HG03097 (cell line): ENCODE measurements around the gene NUP62.
"Not testable (repeated sequence)": the region's sequence is repeated elsewhere in the genome, so short reads cannot be mapped to it uniquely, and the experiment has no call there.

Experiments used
- ATAC-seq: cut with Tn5 transposase; IDR thresholded peaks from one replicate; pipeline ENCODE4 v1.9.1; 2021; ENCODE audit not compliant: unreplicated experiment, low FRiP score

NUP62 gene

GRCh38 chr19:49927526-49928264 lies 1.6 kb downstream of the NUP62 start:
- no peak for ATAC-seq

- ATAC-seq = no peak
Measured at GRCh38 chr19:49926515-49926914, 2.8 kb downstream of the NUP62 start.

DNA sequence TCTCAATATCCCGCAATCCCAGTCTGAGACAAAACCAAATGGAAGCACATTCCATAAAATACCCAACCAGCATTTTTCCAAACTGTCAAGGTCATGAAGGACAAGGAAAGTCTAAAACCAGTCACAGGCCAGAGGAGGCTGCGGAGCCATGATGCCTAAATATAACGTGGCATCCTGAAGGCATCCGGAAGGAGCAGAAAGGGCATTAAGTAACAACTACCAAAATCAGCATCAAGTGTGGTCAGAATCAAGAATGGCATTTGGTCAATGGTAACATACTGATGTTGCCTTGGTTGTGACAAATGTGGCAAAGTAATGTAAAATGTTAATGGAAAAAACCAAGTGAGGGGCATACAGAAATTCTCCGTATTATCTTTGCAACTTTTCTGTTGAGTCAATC lies 3.8 kb downstream of the NUP62 start:
- ATAC-seq = no peak

- not testable (repeated sequence) for ATAC-seq
Measured at GRCh38 chr19:49924881-49925210, 4.5 kb downstream of the NUP62 start.

- ATAC-seq = no peak
Measured at GRCh38 chr19:49924004-49924880, 5.1 kb downstream of the NUP62 start.

- no peak for ATAC-seq
Measured at GRCh38 chr19:49923055-49924003, 6.0 kb downstream of the NUP62 start.

- no peak for ATAC-seq
Measured at GRCh38 chr19:49921871-49922795, 7.2 kb downstream of the NUP62 start.

DNA sequence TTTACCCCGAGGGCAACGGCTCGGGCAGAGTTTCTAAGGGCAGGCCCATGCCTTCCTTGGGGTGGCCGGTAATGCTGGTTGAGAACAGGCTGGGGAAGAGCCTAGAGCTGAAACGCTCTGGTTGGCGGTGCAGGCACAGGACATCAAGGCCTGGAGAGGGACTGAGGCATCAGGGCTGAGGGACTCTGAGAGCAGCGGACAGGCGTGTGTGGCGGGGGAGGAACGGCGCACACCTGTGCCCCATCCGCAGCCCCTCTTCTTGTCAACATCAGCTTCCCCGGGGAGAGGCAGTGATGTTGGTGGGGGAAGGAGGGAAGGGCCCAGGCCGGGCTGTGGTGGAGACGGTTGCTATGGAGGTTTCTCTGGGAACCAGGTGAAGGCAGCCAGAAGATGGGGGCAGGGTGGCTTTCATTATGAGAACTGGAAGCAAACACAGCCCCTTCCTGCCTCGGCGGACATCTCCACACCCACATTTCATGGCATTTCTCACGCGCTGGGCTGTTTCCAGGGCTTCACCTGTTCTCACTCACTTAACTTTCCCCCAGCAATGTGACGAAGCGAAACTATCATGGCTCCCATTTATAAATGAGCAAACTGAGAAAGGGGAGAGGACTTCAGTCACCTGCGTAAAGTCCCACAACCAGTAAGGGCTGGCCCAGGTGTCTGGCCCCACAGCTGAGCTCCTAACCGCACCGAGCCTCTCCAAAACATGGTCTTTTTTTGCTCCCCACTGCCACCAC lies 8.5 kb downstream of the NUP62 start:
- no peak for ATAC-seq

- no peak for ATAC-seq
Measured at GRCh38 chr19:49918089-49918488, 11.2 kb downstream of the NUP62 start.

- ATAC-seq = no peak
Measured at GRCh38 chr19:49916839-49917733, 12.2 kb downstream of the NUP62 start.

GRCh38 chr19:49915271-49915670 lies 14.0 kb downstream of the NUP62 start:
- no peak for ATAC-seq

DNA sequence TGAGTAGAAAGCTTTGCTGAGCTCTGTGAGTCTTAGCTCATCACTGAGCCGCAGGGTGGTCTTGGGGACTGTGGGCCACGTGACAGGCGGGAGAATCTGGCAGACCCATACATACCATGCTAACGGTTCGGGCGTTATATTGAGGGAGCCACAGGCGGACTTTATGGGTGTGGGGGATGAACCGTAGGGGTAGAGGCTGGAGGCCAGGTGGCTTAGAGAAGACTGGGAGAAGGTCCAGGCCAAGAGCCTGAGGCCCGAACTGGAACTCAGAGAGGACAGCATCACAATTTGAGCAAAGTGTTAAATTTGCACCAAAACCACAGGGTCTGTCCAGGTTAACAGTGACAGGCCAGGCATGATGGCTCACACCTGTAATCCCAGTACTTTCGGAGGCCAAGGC lies 15.6 kb downstream of the NUP62 start:
- ATAC-seq = no peak

DNA sequence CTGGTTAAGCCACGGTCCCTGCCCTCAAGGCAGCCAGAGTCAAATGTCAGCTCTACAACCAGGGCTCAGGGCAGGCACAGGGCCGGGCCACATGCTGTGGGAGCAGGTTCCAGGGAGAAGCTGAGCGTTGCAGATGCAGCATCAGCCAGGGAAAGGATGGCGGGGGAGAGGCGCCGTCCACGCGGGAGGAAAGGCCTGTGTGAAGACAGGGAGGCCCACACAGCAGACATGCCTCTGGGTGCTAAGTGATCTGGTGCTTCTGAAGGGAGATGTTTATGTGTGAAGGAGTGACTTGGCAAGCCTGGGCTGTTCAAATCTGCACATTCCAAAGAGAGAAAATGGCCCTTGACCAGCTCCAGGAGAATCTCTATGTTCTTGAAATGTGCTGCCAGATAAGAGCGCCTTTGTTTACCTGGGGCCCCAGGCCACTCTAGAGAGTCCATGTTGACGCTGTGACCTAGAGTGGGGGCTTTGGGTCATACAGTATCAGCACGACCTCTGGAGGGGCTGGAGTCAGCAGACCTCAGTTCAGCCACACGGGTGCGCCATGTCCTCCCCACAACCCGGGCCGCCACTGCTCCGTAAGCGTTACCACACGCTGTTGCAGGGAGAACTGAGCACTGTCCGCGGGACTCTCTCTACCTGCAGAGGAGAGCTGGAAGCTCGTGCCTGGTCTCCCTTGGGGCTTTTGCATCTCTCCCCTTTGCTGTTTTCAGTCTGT lies 16.2 kb downstream of the NUP62 start:
- ATAC-seq = no peak

DNA sequence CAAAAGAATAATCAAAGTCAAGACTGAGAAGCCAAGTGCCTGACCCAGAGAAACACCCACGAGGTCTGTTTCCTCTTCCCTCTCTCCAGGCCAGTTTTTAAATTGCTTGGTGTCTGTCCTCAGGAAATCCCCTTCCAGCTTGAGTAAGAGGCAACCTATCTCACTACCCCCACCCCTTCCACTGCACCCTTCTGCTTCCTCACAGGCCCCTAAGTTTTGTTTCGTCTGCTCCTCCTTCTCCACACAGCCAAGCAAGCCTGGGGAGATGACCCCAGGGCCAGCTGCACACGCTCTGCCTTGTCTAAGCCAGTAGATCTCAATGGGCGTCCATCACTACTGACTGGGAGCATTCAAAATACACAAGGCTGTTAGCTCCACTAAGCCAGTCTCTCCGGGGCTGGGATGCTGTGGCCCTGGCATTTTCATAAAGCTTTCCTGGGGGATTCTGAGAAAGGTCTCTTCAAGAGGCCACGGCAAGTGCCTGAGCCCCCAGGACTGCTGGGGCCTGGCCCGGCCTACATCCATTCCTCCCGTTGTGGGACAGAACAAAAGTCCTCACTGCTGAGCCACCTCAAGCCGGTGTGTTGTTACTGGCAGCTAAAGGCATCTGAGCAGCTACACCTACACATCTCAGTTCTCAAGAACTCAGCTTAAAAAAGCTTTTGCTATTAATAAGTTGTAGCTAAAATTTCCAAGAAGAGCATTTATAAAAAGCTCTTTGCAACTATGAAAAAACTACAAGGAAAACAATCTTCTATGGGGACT lies 17.7 kb downstream of the NUP62 start:
- no peak for ATAC-seq

- ATAC-seq = no peak
Measured at GRCh38 chr19:49910179-49910578, 19.1 kb downstream of the NUP62 start.

DNA sequence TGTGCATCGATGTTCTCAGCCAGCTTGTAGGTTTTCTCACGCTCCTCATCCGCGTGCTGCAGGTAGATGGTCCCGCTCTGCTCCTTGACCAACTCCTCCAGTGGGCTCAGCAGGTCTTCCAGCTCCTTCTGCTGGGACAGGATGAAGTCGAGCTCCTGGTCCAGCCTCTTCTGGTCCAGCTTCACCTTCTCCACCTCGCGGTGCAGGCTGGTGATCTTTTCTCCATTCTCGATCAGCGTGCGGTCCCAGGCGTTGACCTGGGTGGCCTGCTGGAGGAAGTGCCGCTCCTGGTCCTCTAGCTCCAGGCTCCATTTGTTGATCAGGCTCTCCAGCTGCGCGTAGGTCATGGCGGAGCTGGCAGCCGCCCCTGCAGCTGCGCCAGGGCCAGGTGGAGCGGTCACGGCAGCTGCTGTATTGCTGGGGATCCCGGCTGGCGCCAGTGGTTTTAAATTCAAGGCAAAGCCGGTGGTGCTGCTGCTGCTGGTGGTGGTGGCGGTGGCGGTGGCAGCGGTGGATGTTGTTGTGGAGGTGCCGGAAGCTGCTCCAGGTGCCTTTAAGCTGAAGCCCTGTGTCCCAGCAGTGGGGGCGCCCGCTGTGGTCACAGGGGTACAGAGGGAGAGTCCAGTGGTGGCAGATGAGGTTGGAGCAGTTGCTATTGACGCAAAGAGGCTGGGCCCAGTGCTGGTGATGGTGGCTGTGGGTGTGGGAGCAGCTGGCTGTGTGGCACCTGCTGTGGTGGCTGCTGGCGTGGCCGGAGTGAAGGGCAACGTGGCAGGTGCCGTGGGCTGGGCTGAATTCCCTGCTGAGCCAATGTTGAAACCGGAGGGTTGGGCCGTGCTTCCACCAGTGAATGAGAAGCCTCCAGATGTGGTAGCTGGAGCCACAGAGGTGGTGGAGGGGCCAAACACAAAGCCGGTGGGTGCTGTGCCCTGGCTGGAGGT lies 20.6 kb downstream of the NUP62 start:
- ATAC-seq = no peak
